GM18511 (cell line): ENCODE measurements around the gene BMPR1B.

Experiments
- ATAC-seq: cut with Tn5 transposase; IDR thresholded peaks from one replicate; pipeline ENCODE4 v1.9.1; 2021; ENCODE audit warnings: mild to moderate bottlenecking, moderate library complexity; ENCODE audit not compliant: unreplicated experiment

Gene BMPR1B

GRCh38 chr4:95084584-95084983 lies 326.8 kb downstream of the BMPR1B start:
- ATAC-seq, result no peak

GRCh38 chr4:95085124-95085833 lies 327.5 kb downstream of the BMPR1B start:
- no peak for ATAC-seq

GRCh38 chr4:95086551-95086950 lies 328.8 kb downstream of the BMPR1B start:
- no peak for ATAC-seq

GRCh38 chr4:95087657-95088455 lies 330.1 kb downstream of the BMPR1B start:
- ATAC-seq, result no peak

GRCh38 chr4:95091272-95091671 lies 333.5 kb downstream of the BMPR1B start:
- ATAC-seq, result no peak

GRCh38 chr4:95092766-95093165 lies 335.0 kb downstream of the BMPR1B start:
- no peak for ATAC-seq

- ATAC-seq, result no peak
Measured at GRCh38 chr4:95093460-95093859, 335.7 kb downstream of the BMPR1B start.

- ATAC-seq, result no peak
Measured at GRCh38 chr4:95093936-95094929, 336.5 kb downstream of the BMPR1B start.

- no peak for ATAC-seq
Measured at GRCh38 chr4:95095348-95095974, 337.7 kb downstream of the BMPR1B start.

GRCh38 chr4:95102162-95102790 lies 344.5 kb downstream of the BMPR1B start:
- ATAC-seq, result no peak

- ATAC-seq, result no peak
Measured at GRCh38 chr4:95105112-95105511, 347.4 kb downstream of the BMPR1B start.

- ATAC-seq, result no peak
Measured at GRCh38 chr4:95105983-95106382, 348.2 kb downstream of the BMPR1B start.

- ATAC-seq, result no peak
Measured at GRCh38 chr4:95106408-95106928, 348.7 kb downstream of the BMPR1B start.

- no peak for ATAC-seq
Measured at GRCh38 chr4:95107004-95107403, 349.2 kb downstream of the BMPR1B start.

GRCh38 chr4:95107635-95108034 lies 349.9 kb downstream of the BMPR1B start:
- ATAC-seq, result no peak

GRCh38 chr4:95108883-95109421 lies 351.2 kb downstream of the BMPR1B start:
- ATAC-seq, result no peak

GRCh38 chr4:95114521-95114920 lies 356.8 kb downstream of the BMPR1B start:
- ATAC-seq, result no peak

- ATAC-seq, result no peak
Measured at GRCh38 chr4:95118497-95118896, 360.7 kb downstream of the BMPR1B start.

- no peak for ATAC-seq
Measured at GRCh38 chr4:95120456-95120855, 362.7 kb downstream of the BMPR1B start.

- no peak for ATAC-seq
Measured at GRCh38 chr4:95122001-95122400, 364.2 kb downstream of the BMPR1B start.
